ENCODE data around the gene LMAN1L.

GRCh38 chr15:74782259-74783071 lies 30.2 kb upstream of the LMAN1L start:
- TF ChIP-seq CTCF (IDR thresholded peaks at IDR 0.05; ENCODE audit: low read length) (no peak), EZH2phosphoT487 (IDR thresholded peaks at IDR 0.05; ENCODE audit: low read length) (no peak), EZH2 (optimal IDR thresholded peaks at IDR 0.05; ENCODE audit: low read depth, low read length) (no peak)
